Omental fat pad (tissue), 4 donors: ENCODE results near the gene PTK7. TPM values are rescaled to one million over a fixed set of nuclear protein-coding genes. Genes with fewer than 3 reads are reported as not detected.

Experiments
- ATAC-seq: fragments of 150-250 bp; one replicate; pipeline ENCODE4 v1.9.1; 2016; ENCODE audit warnings: mild to moderate bottlenecking, moderate library complexity; ENCODE audit not compliant: low FRiP score
- DNase-seq: peaks from one replicate; pipeline ENCODE4 v3.0.0-alpha.2; 2019; ENCODE audit warnings: low spot score
- CTCF ChIP-seq, 3 donors: fragments of 450-650 bp; IDR thresholded peaks; one replicate each; pipeline ENCODE4 v1.5.1; 2016 to 2017; ENCODE audit warnings: antibody characterized with exemption in 3 of 3, mild to moderate bottlenecking in 3 of 3, moderate library complexity in 2 of 3
- total RNA-seq, 4 donors: library from RNA; depleted of rRNA; stranded (reverse); fragments of >200 nt; gene quantifications; one replicate each; pipeline ENCODE4 v1.1.0, GENCODE V29; 2016

PTK7 gene
- total RNA-seq, 4 donors from 2014 or later = 11.5 to 38.9 (median 13.8) TPM

GRCh38 chr6:43199912-43200311, 123.8 kb downstream of the PTK7 start:
- ATAC-seq (no peak), DNase-seq (no peak)
- no peak for TF ChIP-seq CTCF (IDR thresholded peaks at IDR 0.05)

- DNase-seq = no peak
- no peak for TF ChIP-seq CTCF (IDR thresholded peaks at IDR 0.05)
- ATAC-seq = no peak
These were observed 124.4 kb downstream of the PTK7 start for GRCh38 chr6:43200541-43200940.

GRCh38 chr6:43202451-43202850, 126.3 kb downstream of the PTK7 start:
- ATAC-seq (no peak), DNase-seq (no peak)
- TF ChIP-seq CTCF (IDR thresholded peaks at IDR 0.05) = no peak

- no peak for TF ChIP-seq CTCF (IDR thresholded peaks at IDR 0.05)
- DNase-seq (no peak), ATAC-seq (no peak)
These were observed 127.1 kb downstream of the PTK7 start for GRCh38 chr6:43203029-43203717.

GRCh38 chr6:43203718-43204095, 127.6 kb downstream of the PTK7 start:
- DNase-seq (no peak), ATAC-seq (no peak)
- no peak for TF ChIP-seq CTCF (IDR thresholded peaks at IDR 0.05)

GRCh38 chr6:43204271-43205105, 128.4 kb downstream of the PTK7 start:
- DNase-seq = no peak
- no peak for TF ChIP-seq CTCF (IDR thresholded peaks at IDR 0.05)
- no peak for ATAC-seq

GRCh38 chr6:43205849-43206248, 129.7 kb downstream of the PTK7 start:
- no peak for TF ChIP-seq CTCF (IDR thresholded peaks at IDR 0.05)
- ATAC-seq (no peak), DNase-seq (no peak)
